ENCODE data around the gene TFDP1. TPM values are rescaled to one million over a fixed set of nuclear protein-coding genes. Genes with fewer than 3 reads are reported as not detected.
A peak's percentile ranks its signal among the peaks of the same experiment; 100 is the strongest.
"Not testable (repeated sequence)": the region's sequence is repeated elsewhere in the genome, so short reads cannot be mapped to it uniquely, and the experiment has no call there.

TFDP1 gene
- total RNA-seq, 2 experiments from 2014 or later = 159 to 175 TPM

DNA sequence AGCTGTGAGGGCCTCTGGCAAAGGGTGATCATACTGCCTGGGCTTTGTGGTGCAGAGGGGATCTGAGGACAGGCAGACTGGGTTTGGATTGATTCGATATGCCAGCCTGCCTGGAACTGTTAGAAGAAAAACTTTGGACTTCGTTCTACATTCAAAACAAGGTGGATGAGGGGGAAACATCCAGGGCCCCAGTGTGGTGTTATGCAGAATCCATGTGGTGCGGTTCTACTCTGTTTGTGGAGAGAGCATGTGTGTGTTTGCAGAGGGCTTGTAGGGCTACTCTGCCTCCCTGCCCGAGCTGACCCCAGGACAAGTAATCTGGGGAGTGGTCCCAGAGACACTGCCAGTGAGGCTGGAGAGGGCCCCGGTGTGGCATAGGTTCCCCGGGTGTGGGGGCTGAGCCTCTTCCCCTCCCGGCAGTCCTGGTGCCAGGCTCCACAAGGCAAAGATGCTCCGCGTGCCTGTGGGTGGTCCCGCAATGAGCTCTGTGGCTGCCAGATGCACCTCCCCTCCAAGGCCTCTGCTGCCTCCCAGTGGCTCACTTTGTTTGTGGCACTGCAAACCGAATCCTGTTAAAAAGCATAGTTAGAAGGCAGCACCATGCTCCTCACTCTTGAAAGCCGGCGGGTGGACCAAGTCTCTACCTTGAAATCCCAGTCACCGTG is 22.3 kb upstream of the TFDP1 start:
- no peaks in the 10 kb centered on the region for H3K9me3 Mint-ChIP-seq (ENCODE audit: low read depth)
- ChIA-PET POLR2A (no interaction called here), CTCF (interaction anchor here (0.5 to 1.6 kb wide), 5 partner anchors 12 to 112 kb away, joined by 3 to 7 read pairs (median 3); no protein-coding TSS in a partner anchor)
- no peak overlapping the region for H3K27ac Mint-ChIP-seq
- intact Hi-C loops (cut with DNase I, micrococcal nuclease) = loop anchor here in 1 of 2 experiments (2.0 to 5.0 kb wide), 3 partner anchors 105 to 619 kb away; no protein-coding TSS in a partner anchor
- DNase-seq (peak; percentile 73), ATAC-seq (peak; percentile 70)
- H3K4me1 Mint-ChIP-seq = peaks cover 2% of the 10 kb centered on the region
- H3K4me3 Mint-ChIP-seq = no peak overlapping the region
- peaks cover 3% of the 10 kb centered on the region for H3K27me3 Mint-ChIP-seq
- H3K36me3 Mint-ChIP-seq (ENCODE audit: low read depth) = no peaks in the 10 kb centered on the region

DNA sequence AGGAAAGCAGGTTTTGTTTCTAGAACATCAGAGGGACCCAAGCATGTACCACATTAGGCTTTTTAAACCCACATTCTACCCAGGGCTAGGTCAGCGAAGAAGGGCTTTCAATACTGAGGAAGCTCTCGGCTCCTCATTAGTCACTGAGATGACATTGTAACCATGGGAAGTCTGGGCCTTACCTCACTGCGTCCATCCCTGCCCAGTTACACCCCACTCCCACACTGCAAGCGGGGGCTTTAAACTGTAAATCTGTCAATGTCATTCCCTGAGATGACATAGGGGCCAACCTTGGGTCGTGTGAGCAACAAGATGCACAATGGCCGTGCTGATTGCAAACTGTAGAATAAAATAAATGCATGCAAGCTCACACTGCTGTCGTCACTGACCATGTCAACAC is 21.7 kb upstream of the TFDP1 start:
- intact Hi-C loops (cut with DNase I, micrococcal nuclease) = loop anchor here in 1 of 2 experiments (2.0 to 5.0 kb wide), 3 partner anchors 106 to 620 kb away; no protein-coding TSS in a partner anchor
- ATAC-seq (no peak), DNase-seq (no peak)
- POLR2A ChIA-PET = no interaction called here
- Mint-ChIP-seq H3K27me3 (peaks cover 6% of the 10 kb centered on the region), H3K4me1 (peaks cover 2% of the 10 kb centered on the region), H3K4me3 (no peak overlapping the region), H3K9me3 (ENCODE audit: low read depth) (no peaks in the 10 kb centered on the region), H3K27ac (no peak overlapping the region), H3K36me3 (ENCODE audit: low read depth) (no peaks in the 10 kb centered on the region)
- CTCF ChIA-PET = interaction anchor here (1.5 to 1.6 kb wide), 2 partner anchors 11 to 67 kb away, joined by 7 read pairs; no protein-coding TSS in a partner anchor

DNA sequence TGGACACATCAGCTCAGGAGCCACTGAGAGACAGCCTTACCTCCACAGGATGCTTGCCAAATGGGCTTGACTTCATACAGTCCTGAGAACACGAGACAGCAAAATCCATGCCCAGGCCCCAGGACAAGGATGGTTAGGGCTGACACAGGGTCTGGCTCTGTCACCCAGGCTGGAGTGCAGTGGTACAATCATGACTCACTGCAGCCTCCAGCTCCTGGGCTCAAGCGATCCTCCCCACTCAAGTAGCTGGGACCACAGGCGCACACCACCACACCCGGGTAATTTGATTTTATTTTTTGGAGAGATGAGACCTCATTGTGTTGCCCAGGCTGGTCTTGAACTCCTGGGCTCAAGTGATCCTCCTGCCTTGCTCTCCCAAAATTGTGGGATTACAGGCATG is 21.0 kb upstream of the TFDP1 start:
- H3K4me1 Mint-ChIP-seq; H3K27me3 Mint-ChIP-seq; H3K36me3 Mint-ChIP-seq (ENCODE audit: low read depth); POLR2A ChIA-PET; H3K4me3 Mint-ChIP-seq; ATAC-seq; H3K27ac Mint-ChIP-seq; H3K9me3 Mint-ChIP-seq (ENCODE audit: low read depth); DNase-seq: not testable (repeated sequence)
- intact Hi-C loops (cut with DNase I, micrococcal nuclease) = loop anchor here in 1 of 2 experiments (2.0 to 5.0 kb wide), 3 partner anchors 106 to 621 kb away; no protein-coding TSS in a partner anchor
- CTCF ChIA-PET = interaction anchor here (0.6 kb wide), 1 partner anchor 694 kb away, joined by 3 read pairs; no protein-coding TSS in a partner anchor

DNA sequence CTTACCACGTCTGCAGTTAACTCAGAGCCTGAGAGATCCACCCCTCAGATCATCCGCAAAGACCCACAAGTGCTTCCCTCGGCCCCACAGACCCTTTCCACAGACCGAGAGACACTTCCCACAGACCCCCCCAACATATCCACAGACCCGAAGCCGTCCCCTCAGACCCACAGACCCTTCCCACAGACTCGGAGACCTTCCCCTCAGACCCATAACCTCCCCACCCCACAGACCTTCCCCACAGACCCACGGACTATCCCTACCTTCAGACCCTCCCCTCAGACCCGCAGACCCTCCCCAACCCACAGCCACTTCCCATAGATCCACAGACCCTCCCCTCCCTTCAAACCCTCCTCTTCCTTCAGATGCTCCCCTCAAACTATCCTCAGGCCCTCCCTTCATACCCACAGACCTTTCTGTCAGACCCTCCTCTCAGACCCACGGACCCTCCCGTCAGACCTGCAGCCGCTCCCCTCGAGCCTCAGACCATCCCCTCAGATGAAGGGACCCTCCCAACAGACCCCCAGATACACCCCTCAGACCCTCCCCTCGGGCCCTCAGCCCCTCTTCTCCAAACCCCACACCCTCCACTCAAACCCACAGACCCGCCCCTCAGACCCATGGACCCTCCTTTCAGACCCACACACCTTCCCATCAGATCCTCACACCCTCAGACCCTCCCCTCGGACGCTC is 20.1 kb upstream of the TFDP1 start:
- Mint-ChIP-seq H3K36me3 (ENCODE audit: low read depth) (no peaks in the 10 kb centered on the region), H3K4me1 (peaks cover 2% of the 10 kb centered on the region), H3K27ac (no peak overlapping the region), H3K27me3 (peaks cover 14% of the 10 kb centered on the region), H3K4me3 (no peak overlapping the region), H3K9me3 (ENCODE audit: low read depth) (no peaks in the 10 kb centered on the region)
- intact Hi-C loops (cut with DNase I, micrococcal nuclease) = loop anchor here in 1 of 2 experiments (5.0 kb wide), 1 partner anchor 107 kb away; no protein-coding TSS in a partner anchor
- no peak for DNase-seq
- ATAC-seq = no peak
- ChIA-PET CTCF (no interaction called here), POLR2A (no interaction called here)

DNA sequence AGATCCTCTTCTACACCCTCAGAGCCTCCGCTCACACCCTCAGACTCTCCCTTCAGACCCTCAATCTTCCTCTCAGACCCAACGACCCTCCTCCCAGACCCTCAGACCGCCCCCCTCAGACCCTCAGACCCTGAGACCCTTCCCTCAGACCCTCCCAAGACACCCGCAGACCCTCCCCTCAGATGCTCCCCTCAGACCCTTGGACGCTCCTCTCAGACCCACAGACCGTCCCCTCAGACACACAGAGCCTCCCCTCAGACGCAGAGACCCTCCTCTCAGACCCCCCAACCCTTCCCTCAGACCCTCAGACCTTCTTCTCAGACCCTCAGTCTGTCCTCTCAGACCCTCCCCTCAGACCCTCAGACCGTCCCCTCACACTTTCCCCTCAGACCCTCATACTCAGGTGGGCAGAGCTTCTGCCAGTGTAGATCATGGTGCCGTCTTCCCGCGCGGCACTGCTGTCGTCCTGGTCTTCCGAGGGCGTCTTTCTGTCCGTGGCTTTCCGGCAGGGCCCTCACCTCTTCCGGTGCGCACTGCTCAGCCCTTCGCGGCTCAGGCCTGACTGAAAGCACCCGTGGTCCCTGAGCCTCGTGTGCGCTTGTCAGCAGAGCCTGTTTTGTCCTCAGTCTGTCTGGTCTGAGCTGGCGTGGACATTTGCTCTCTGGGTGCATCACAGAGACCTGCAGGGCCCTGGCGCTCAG is 18.9 kb upstream of the TFDP1 start:
- POLR2A ChIA-PET = no interaction called here
- Mint-ChIP-seq H3K4me3 (no peak overlapping the region), H3K9me3 (ENCODE audit: low read depth) (no peaks in the 10 kb centered on the region), H3K4me1 (peaks cover 2% of the 10 kb centered on the region), H3K27ac (no peak overlapping the region), H3K27me3 (peaks cover 19% of the 10 kb centered on the region), H3K36me3 (ENCODE audit: low read depth) (no peaks in the 10 kb centered on the region)
- intact Hi-C loops (cut with DNase I, micrococcal nuclease) = no loop called here
- no peak for ATAC-seq
- CTCF ChIA-PET = no interaction called here
- DNase-seq = no peak

DNA sequence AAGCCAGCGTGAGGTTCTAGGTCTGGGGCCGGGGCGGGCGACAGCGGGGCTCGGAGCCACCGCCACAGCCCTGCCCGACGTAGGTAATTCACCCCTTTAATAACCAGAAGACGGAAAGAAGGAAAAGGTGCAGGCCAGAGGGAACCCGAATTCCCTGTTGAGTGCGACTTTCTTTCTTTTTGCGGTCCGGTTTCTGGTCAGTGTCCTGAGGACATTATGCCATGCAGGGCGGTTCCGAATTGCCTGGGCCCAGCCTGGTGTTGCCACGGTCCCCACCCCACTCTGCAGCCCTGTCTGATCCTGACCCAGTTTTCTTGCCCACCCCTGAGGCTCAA is 18.4 kb upstream of the TFDP1 start:
- H3K27me3 Mint-ChIP-seq = peaks cover 19% of the 10 kb centered on the region
- DNase-seq = no peak
- intact Hi-C loops (cut with DNase I, micrococcal nuclease) = no loop called here
- no peak for ATAC-seq
- H3K36me3 Mint-ChIP-seq (ENCODE audit: low read depth) = no peaks in the 10 kb centered on the region
- no peaks in the 10 kb centered on the region for H3K9me3 Mint-ChIP-seq (ENCODE audit: low read depth)
- POLR2A ChIA-PET = no interaction called here
- CTCF ChIA-PET = no interaction called here
- H3K4me1 Mint-ChIP-seq = peaks cover 2% of the 10 kb centered on the region
- no peak overlapping the region for H3K4me3 Mint-ChIP-seq
- no peak overlapping the region for H3K27ac Mint-ChIP-seq

DNA sequence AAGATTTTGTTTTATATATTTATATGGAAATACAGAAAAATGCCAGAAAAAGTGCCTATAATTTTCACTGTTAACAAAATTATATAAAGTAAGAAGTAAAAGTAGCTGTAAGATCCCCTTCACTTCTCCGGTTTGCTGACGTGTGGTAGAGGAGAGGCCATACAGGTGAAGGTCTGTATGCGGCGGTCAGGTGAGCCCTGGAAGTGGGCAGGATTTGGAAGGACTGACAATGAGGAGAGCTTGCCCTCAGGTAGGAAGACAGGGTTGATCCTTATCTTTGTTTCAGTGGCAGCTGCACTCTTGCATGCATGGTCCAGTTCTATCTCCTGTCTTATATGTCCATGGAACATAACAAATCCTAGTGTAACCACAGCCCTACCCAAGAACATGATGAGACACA is 16.9 kb upstream of the TFDP1 start:
- H3K36me3 Mint-ChIP-seq (ENCODE audit: low read depth) = no peaks in the 10 kb centered on the region
- H3K9me3 Mint-ChIP-seq (ENCODE audit: low read depth) = no peaks in the 10 kb centered on the region
- peaks cover 21% of the 10 kb centered on the region for H3K27me3 Mint-ChIP-seq
- H3K4me3 Mint-ChIP-seq = no peak overlapping the region
- no peaks in the 10 kb centered on the region for H3K4me1 Mint-ChIP-seq
- ATAC-seq (no peak), DNase-seq (no peak)
- ChIA-PET CTCF (interaction anchor here (0.6 kb wide), 2 partner anchors 201 to 313 kb away, joined by 3 to 4 read pairs; no protein-coding TSS in a partner anchor), POLR2A (no interaction called here)
- intact Hi-C loops (cut with DNase I, micrococcal nuclease) = no loop called here
- H3K27ac Mint-ChIP-seq = no peak overlapping the region

DNA sequence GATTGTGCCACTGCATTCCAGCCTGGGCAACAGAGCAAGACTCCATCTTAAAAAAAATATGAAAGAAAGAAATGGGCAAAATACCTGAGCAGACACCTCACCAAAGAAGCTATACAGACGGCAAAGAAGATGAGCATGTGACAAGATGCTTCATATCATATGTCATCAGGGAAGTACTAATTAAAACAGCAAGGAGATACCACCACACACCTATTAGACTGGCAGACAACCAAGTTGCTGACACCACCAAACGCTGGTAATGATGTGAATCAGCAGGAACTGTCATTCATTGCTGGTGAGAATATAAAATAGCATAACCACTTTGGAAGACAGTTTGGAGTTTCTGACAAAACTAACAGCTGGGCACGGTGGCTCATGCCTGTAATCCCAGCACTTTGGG is 11.5 kb upstream of the TFDP1 start:
- H3K4me1 Mint-ChIP-seq = no peaks in the 10 kb centered on the region
- peaks cover 20% of the 10 kb centered on the region for H3K9me3 Mint-ChIP-seq (ENCODE audit: low read depth)
- DNase-seq (no peak), ATAC-seq (no peak)
- H3K27ac Mint-ChIP-seq = no peak overlapping the region
- CTCF ChIA-PET = no interaction called here
- peaks cover 23% of the 10 kb centered on the region for H3K27me3 Mint-ChIP-seq
- POLR2A ChIA-PET = no interaction called here
- intact Hi-C loops (cut with DNase I, micrococcal nuclease) = no loop called here
- peaks cover 2% of the 10 kb centered on the region for H3K36me3 Mint-ChIP-seq (ENCODE audit: low read depth)
- H3K4me3 Mint-ChIP-seq = no peak overlapping the region

DNA sequence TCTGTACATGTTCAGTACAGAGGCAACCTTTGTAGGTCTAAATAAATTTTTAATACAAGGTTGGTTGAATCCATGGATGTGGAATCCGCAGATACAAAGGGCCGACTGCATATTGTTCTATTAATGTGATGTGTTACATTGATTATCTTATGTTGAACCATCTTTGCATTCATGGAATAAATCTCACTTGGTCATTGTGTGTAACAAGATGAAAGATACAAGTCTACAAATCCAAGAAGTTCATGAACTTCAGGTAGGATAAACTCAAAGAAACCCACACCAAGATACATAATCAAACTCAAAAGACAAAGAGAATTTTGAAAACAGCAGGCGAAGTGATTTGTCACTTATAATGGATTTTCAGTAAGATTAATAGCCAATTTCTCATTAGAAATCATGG is 8.0 kb upstream of the TFDP1 start:
- no peak for DNase-seq
- no peak for ATAC-seq
- CTCF ChIA-PET = no interaction called here
- Mint-ChIP-seq H3K9me3 (ENCODE audit: low read depth) (peaks cover 22% of the 10 kb centered on the region), H3K27ac (no peak overlapping the region), H3K4me3 (no peak overlapping the region), H3K27me3 (peaks cover 11% of the 10 kb centered on the region), H3K4me1 (no peaks in the 10 kb centered on the region), H3K36me3 (ENCODE audit: low read depth) (peaks cover 2% of the 10 kb centered on the region)
- intact Hi-C loops (cut with DNase I, micrococcal nuclease) = no loop called here
- POLR2A ChIA-PET = no interaction called here

DNA sequence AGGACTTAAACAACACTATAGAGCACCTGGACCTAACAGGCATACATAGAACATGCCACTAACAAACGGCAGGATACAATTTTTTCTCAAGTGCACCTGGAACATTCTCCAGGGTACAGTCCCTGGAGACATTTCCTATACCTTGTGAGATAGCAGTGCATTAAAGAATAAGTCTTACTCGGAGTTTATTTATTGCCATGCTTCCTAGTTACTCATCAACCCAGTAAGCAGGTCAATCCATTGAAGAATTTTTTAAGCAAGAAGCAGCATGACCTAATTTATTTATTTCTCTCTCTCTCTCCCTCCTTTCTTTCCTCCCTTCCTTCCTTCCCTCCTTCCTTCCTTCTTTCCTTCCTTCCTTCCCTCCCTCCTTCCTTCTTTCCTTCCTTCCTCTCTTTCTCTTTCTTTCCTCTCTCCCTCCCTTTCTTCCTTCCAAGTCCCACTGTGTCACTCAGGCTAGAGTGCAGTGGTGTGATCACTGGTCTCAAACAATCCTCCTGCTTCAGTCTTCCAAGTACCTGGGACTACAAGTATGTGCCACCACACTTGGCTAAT is 6.6 kb upstream of the TFDP1 start:
- Mint-ChIP-seq H3K4me1 (no peaks in the 10 kb centered on the region), H3K36me3 (ENCODE audit: low read depth) (peaks cover 2% of the 10 kb centered on the region), H3K27ac (no peak overlapping the region), H3K9me3 (ENCODE audit: low read depth) (peaks cover 22% of the 10 kb centered on the region), H3K4me3 (no peak overlapping the region), H3K27me3 (peaks cover 10% of the 10 kb centered on the region)
- intact Hi-C loops (cut with DNase I, micrococcal nuclease) = no loop called here
- no peak for DNase-seq
- ATAC-seq = no peak
- POLR2A ChIA-PET = no interaction called here
- CTCF ChIA-PET = no interaction called here

DNA sequence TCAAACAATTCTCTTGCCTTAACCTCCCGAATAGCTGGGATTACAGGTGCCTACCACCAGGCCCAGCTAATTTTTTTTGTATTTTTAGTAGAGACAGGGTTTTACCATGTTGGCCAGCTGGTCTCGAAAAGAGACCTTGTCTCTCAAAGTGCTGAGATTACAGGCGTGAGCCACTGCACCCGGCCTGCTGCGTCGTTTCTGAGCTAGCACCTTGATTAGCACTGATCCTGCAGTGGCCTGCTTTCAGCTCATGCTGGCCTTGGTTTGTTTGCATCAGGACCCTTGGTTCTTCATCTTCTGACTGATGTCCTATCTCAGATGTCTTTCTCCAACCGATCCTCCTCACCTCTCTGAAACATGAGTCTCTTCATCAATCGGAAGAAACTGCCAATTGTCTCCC is 4.9 kb upstream of the TFDP1 start:
- intact Hi-C loops (cut with DNase I, micrococcal nuclease) = loop anchor here in 1 of 2 experiments (5.0 kb wide), 1 partner anchor 87 kb away; the partner anchor contains the start of gene DCUN1D2
- H3K27ac Mint-ChIP-seq = no peak overlapping the region
- no peak overlapping the region for H3K4me3 Mint-ChIP-seq
- H3K4me1 Mint-ChIP-seq = peaks cover 5% of the 10 kb centered on the region
- DNase-seq (no peak), ATAC-seq (no peak)
- peaks cover 6% of the 10 kb centered on the region for H3K27me3 Mint-ChIP-seq
- POLR2A ChIA-PET = no interaction called here
- H3K9me3 Mint-ChIP-seq (ENCODE audit: low read depth) = peaks cover 18% of the 10 kb centered on the region
- peaks cover 2% of the 10 kb centered on the region for H3K36me3 Mint-ChIP-seq (ENCODE audit: low read depth)
- CTCF ChIA-PET = no interaction called here
